Thymus (tissue), 11 donors: Measurements from ENCODE around the gene CELF5. TPM values are rescaled to one million over a fixed set of nuclear protein-coding genes. Genes with fewer than 3 reads are reported as not detected.
"Not testable (repeated sequence)": the region's sequence is repeated elsewhere in the genome, so short reads cannot be mapped to it uniquely, and the experiment has no call there.

ENCODE experiments used
- DNase-seq, 9 donors: peaks; one replicate each; pipeline ENCODE4 v3.0.0-alpha.2; 2013; ENCODE audit warnings: low spot score in 9 of 9, low read depth in 6 of 9, missing footprints in 1 of 9
- H3K27ac ChIP-seq, 2 donors: one replicate each; pipeline ENCODE4 v1.5.1; 2013; ENCODE audit warnings: control low read depth in 1 of 2, low read depth in 1 of 2, low read length in 1 of 2, mild to moderate bottlenecking in 1 of 2, moderate library complexity in 1 of 2
- H3K27me3 ChIP-seq, 2 donors: one replicate each; pipeline ENCODE4 v1.5.1; 2013; ENCODE audit warnings: low read length in 1 of 2; ENCODE audit not compliant: control insufficient read depth in 2 of 2, insufficient read depth in 1 of 2
- H3K36me3 ChIP-seq, 2 donors: one replicate each; pipeline ENCODE4 v1.5.1; 2013; ENCODE audit warnings: low read length in 1 of 2, mild to moderate bottlenecking in 1 of 2, moderate library complexity in 1 of 2; ENCODE audit not compliant: control insufficient read depth in 2 of 2, insufficient read depth in 2 of 2
- H3K4me1 ChIP-seq, 2 donors: one replicate each; pipeline ENCODE4 v1.5.1; 2013; ENCODE audit warnings: low read length in 2 of 2; ENCODE audit not compliant: control insufficient read depth in 2 of 2, insufficient read depth in 2 of 2
- H3K4me3 ChIP-seq, 2 donors: one replicate each; pipeline ENCODE4 v1.5.1; 2013; ENCODE audit warnings: low read length in 2 of 2, control low read depth in 1 of 2, mild to moderate bottlenecking in 1 of 2
- H3K9me3 ChIP-seq, 2 donors: one replicate each; pipeline ENCODE4 v1.5.1; 2013; ENCODE audit warnings: low read length in 1 of 2, mild to moderate bottlenecking in 1 of 2; ENCODE audit not compliant: control insufficient read depth in 2 of 2, insufficient read depth in 1 of 2
- WGBS: extraction: QIAGEN DNeasy Blood & Tissue Kit; methylation state at CpG from one replicate; pipeline ENCODE4 v1.1.7; 2013; 5-methylcytosine and 5-hydroxymethylcytosine counted together
- polyA plus RNA-seq: library from polyadenylated mRNA; stranded (reverse); fragments of 200-250 nt; gene quantifications from one replicate; pipeline ENCODE4 v1.2.3, GENCODE V29; 2013
- total RNA-seq: library from RNA; stranded (reverse); fragments of 120-200 nt; gene quantifications from one replicate; pipeline ENCODE4 v1.2.4, GENCODE V29; 2013
- donor health status: healthy.

The CELF5 gene
- total and polyA plus RNA-seq, 2 donors = 0.28 to 1.4 TPM

GRCh38 chr19:3221576-3221975 lies 2.9 kb upstream of the CELF5 start:
- peaks cover 0 to 28% of the 10 kb centered on the region in 2 donors for H3K27me3 ChIP-seq
- H3K27ac ChIP-seq, H3K4me1 ChIP-seq, H3K4me3 ChIP-seq, H3K9me3 ChIP-seq, DNase-seq, H3K36me3 ChIP-seq: not testable (repeated sequence)
- WGBS = 97% methylated on average over 5 of the region's 5 CpGs

DNA sequence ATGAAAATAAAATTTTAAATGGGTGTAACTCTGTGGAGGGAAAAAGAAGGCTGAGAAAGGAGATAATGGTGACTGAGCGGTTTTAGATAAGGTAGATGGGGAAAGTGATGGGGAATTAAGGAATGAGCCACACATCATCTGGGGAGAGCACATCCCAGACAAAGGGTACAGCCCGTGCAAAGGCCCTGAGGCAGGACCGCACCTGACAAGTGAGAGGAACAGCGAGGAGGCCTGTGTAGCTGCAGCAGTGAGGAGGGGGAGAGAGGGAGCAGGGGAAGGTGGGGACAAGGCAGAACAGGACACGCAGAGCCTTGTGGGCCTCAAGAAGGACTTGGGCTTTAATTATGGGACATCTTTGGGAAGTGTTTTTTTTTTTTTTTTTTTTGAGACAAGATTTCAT lies 1.8 kb upstream of the CELF5 start:
- Histone ChIP-seq H3K27me3 (peaks cover 0 to 39% of the 10 kb centered on the region in 2 donors), H3K4me3 (no peak overlapping the region), H3K36me3 (no peaks in the 10 kb centered on the region), H3K9me3 (no peaks in the 10 kb centered on the region), H3K4me1 (no peaks in the 10 kb centered on the region), H3K27ac (no peak overlapping the region)
- 95% methylated on average over 5 of the region's 5 CpGs for WGBS
- no peak for DNase-seq

DNA sequence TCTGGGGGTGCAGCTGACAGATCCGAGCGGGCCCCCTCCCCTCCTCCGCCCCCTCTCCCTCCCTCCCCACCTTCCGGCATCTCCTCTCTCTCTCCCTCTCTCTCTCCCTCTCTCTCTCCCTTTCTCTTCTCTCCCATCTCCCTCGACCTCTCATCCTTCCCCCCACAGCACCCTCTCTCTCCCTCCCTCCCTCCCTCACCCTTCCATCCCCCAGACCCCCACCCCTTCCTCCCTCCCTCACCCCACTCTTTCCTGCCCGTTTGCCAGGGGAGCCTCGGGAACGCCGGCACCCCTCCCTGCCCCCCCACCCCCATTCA lies 666 bp downstream of the CELF5 start:
- Histone ChIP-seq H3K4me1 (peaks cover 4 to 8% of the 10 kb centered on the region in 2 donors), H3K27ac (no peak overlapping the region), H3K4me3 (peak overlapping the region in 1 of 2 donors; percentile 70), H3K9me3 (peaks cover 0 to 7% of the 10 kb centered on the region in 2 donors), H3K27me3 (peaks cover 3 to 64% of the 10 kb centered on the region in 2 donors), H3K36me3 (no peaks in the 10 kb centered on the region)
- DNase-seq = no peak
- 1% methylated on average over 9 of the region's 9 CpGs for WGBS

- peaks cover 0 to 7% of the 10 kb centered on the region in 2 donors for H3K9me3 ChIP-seq
- no peak overlapping the region for H3K4me3 ChIP-seq
- peaks cover 4 to 8% of the 10 kb centered on the region in 2 donors for H3K4me1 ChIP-seq
- no peak overlapping the region for H3K27ac ChIP-seq
- no peak for DNase-seq
- 55% methylated on average over 16 of the region's 16 CpGs for WGBS
- H3K36me3 ChIP-seq = no peaks in the 10 kb centered on the region
- peaks cover 3 to 68% of the 10 kb centered on the region in 2 donors for H3K27me3 ChIP-seq
Observed at GRCh38 chr19:3225677-3226093, 1.2 kb downstream of the CELF5 start.

- Histone ChIP-seq H3K36me3 (no peaks in the 10 kb centered on the region), H3K9me3 (peaks cover 0 to 7% of the 10 kb centered on the region in 2 donors), H3K27ac (no peak overlapping the region), H3K4me3 (no peak overlapping the region), H3K4me1 (peaks cover 4 to 8% of the 10 kb centered on the region in 2 donors), H3K27me3 (peaks cover 3 to 72% of the 10 kb centered on the region in 2 donors)
- WGBS = 86% methylated on average over 12 of the region's 12 CpGs
- no peak for DNase-seq
Observed at GRCh38 chr19:3227054-3227626, 2.7 kb downstream of the CELF5 start.

- Histone ChIP-seq H3K9me3 (peaks cover 0 to 7% of the 10 kb centered on the region in 2 donors), H3K27ac (no peak overlapping the region), H3K36me3 (no peaks in the 10 kb centered on the region), H3K4me3 (no peak overlapping the region), H3K27me3 (peaks cover 3 to 60% of the 10 kb centered on the region in 2 donors), H3K4me1 (peaks cover 4 to 8% of the 10 kb centered on the region in 2 donors)
- no peak for DNase-seq
- WGBS = 62% methylated on average over 9 of the region's 9 CpGs
Observed at GRCh38 chr19:3229346-3229743, 4.9 kb downstream of the CELF5 start.

DNA sequence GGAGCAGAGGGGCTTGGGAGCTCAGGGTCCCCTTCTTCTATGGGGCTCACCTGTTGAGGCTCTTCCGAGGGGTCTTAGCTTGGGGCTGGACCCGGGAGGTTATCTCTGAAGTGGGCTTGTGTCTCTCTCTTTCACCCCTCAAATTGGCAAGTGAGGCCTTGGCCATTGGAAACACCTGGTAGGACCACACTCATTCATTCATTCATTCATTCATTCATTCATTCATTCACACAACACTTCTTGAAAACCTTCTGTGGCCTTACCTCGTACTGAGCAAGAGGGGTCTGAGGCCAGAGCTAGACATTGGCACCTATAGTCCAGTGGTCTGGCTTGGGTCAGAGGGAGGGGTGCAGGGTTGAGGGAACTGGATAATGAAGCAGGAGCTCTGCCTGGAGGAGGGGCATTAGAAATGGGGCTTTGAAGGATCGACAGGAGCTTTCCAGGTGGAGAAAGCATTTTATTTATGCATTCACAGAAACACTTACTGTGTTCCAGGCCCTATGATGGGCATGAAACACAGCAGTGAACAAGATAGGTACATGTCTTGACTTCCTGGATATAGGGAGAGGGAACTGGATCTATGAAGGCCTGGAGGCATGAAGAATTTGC lies 5.5 kb downstream of the CELF5 start:
- WGBS = 97% methylated on average over 4 of the region's 4 CpGs
- peaks cover 0 to 7% of the 10 kb centered on the region in 2 donors for H3K9me3 ChIP-seq
- no peak overlapping the region for H3K4me3 ChIP-seq
- H3K36me3 ChIP-seq = no peaks in the 10 kb centered on the region
- H3K4me1 ChIP-seq = peaks cover 4 to 8% of the 10 kb centered on the region in 2 donors
- no peak overlapping the region for H3K27ac ChIP-seq
- H3K27me3 ChIP-seq = peaks cover 3 to 61% of the 10 kb centered on the region in 2 donors
- DNase-seq = no peak

GRCh38 chr19:3231288-3231687 lies 6.8 kb downstream of the CELF5 start:
- peaks cover 4 to 8% of the 10 kb centered on the region in 2 donors for H3K4me1 ChIP-seq
- H3K27ac ChIP-seq = no peak overlapping the region
- peaks cover 3 to 50% of the 10 kb centered on the region in 2 donors for H3K27me3 ChIP-seq
- WGBS = 100% methylated on average over 1 of the region's 1 CpG
- peaks cover 0 to 7% of the 10 kb centered on the region in 2 donors for H3K9me3 ChIP-seq
- no peak for DNase-seq
- no peak overlapping the region for H3K4me3 ChIP-seq
- H3K36me3 ChIP-seq = no peaks in the 10 kb centered on the region

DNA sequence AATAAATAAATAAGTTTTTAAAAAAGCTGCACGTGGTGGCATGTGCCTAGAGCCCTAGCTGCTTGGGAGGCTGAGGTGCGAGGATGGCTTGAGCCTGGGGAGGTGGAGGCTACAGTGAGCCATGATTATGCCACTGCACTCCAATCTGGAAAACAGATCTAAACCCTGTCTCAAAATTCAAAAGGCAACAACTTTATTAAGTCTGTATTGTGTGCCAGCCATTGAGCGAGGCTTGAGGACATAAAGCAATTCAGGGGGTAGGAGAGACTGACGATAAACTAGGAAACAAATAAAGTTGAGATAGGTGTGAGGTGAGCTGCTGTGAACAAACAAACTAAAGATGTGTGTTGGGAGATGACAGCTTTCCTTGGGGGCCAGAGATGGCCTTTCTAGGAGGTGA lies 8.7 kb downstream of the CELF5 start:
- peaks cover 3 to 32% of the 10 kb centered on the region in 2 donors for H3K27me3 ChIP-seq

More for the DNA sequence above, 8.7 kb downstream of the CELF5 start:
- no peak for DNase-seq
- WGBS = 87% methylated on average over 4 of the region's 4 CpGs
- H3K27ac ChIP-seq = no peak overlapping the region
- H3K9me3 ChIP-seq = peaks cover 0 to 7% of the 10 kb centered on the region in 2 donors
- no peak overlapping the region for H3K4me3 ChIP-seq
- no peaks in the 10 kb centered on the region for H3K36me3 ChIP-seq
- H3K4me1 ChIP-seq = peaks cover 4 to 6% of the 10 kb centered on the region in 2 donors
